H1 (cell line): ENCODE data around the gene CCNK. TPM values are rescaled to one million over a fixed set of nuclear protein-coding genes. Genes with fewer than 3 reads are reported as not detected.

ENCODE experiments used
- ASH2L ChIP-seq: fragments of 200-600, 300-600 bp; sonication (generic); IDR thresholded peaks from one replicate; pipeline ENCODE4 v1.7.1; 2017; ENCODE audit warnings: low read length
- ATF2 ChIP-seq: IDR thresholded peaks from 2 replicates; pipeline ENCODE4 v1.6.1; 2012; ENCODE audit warnings: low read length, inconsistent platforms
- GTF2F1 ChIP-seq: IDR thresholded peaks from 2 replicates; pipeline ENCODE4 v1.6.1; 2012; ENCODE audit warnings: low read depth, low read length, improper control_type of control experiment, borderline replicate concordance
- SIRT6 ChIP-seq: IDR thresholded peaks from one replicate; pipeline ENCODE4 v1.7.1; 2012; ENCODE audit warnings: low read length, inconsistent platforms
- TBP ChIP-seq: IDR thresholded peaks from 2 replicates; pipeline ENCODE4 v1.6.1; 2011; ENCODE audit warnings: low read depth, low read length, improper control_type of control experiment
- polyA plus RNA-seq, 7 experiments: library from polyadenylated mRNA; depleted of rRNA in 3 of 7; stranded (reverse) in 5 of 7; unstranded in 2 of 7; fragments of >200 nt in 5 of 7; fragments of 200-250 nt in 2 of 7; gene quantifications; 1 replicate in 5 of 7; 2 replicates in 1 of 7; 4 replicates in 1 of 7; pipeline versions ENCODE4 v1.2.1 to v1.2.3, GENCODE V29; 2011 to 2013; ENCODE audit warnings: missing spikeins in 2 of 7, mixed read lengths in 2 of 7
- total RNA-seq: library from RNA; stranded (reverse); fragmentation: NEBNext Ultra II Directional; extraction: Animal tissue kit (Norgen Biotek cat#: 25700); gene quantifications from 2 replicates; pipeline ENCODE4 v1.2.1, GENCODE V29; 2021

Gene CCNK
- total and polyA plus RNA-seq, 2 of the 8 experiments (the other 6 are each of a cell fraction or from before 2014, with no cell fraction given), result 10.7 to 82.7 TPM

GRCh38 chr14:99473458-99473857 is 7.8 kb upstream of the CCNK start (continued):
- no peak for TF ChIP-seq GTF2F1
- TF ChIP-seq SIRT6, result no peak
- no peak for TF ChIP-seq ATF2
- TF ChIP-seq ASH2L, result no peak
- TF ChIP-seq TBP, result no peak
